Mucosa of stomach (tissue), 1 donor: ENCODE results near the gene DERA.
A peak's percentile ranks its signal among the peaks of the same experiment; 100 is the strongest.
"Not testable (repeated sequence)": the region's sequence is repeated elsewhere in the genome, so short reads cannot be mapped to it uniquely, and the experiment has no call there.

Source experiments
- H3K27me3 ChIP-seq: one replicate; pipeline ENCODE4 v1.7.0; 2013; ENCODE audit warnings: mild to moderate bottlenecking, low read length; ENCODE audit not compliant: control insufficient read depth, insufficient read depth
- H3K36me3 ChIP-seq: one replicate; pipeline ENCODE4 v1.7.0; 2013; ENCODE audit warnings: low read length; ENCODE audit not compliant: control insufficient read depth, insufficient read depth
- H3K4me1 ChIP-seq: one replicate; pipeline ENCODE4 v1.7.0; 2013; ENCODE audit warnings: mild to moderate bottlenecking, low read length; ENCODE audit not compliant: control insufficient read depth, insufficient read depth
- H3K4me3 ChIP-seq: one replicate; pipeline ENCODE4 v1.7.0; 2013; ENCODE audit warnings: low read length
- H3K9ac ChIP-seq: one replicate; pipeline ENCODE4 v1.7.0; 2013; ENCODE audit warnings: mild to moderate bottlenecking, low read length, moderate library complexity
- H3K9me3 ChIP-seq: one replicate; pipeline ENCODE4 v1.7.0; 2013; ENCODE audit warnings: mild to moderate bottlenecking, low read length, moderate library complexity; ENCODE audit not compliant: control insufficient read depth
- donor health status: Pancreatic carcinoma.

Gene DERA

DNA sequence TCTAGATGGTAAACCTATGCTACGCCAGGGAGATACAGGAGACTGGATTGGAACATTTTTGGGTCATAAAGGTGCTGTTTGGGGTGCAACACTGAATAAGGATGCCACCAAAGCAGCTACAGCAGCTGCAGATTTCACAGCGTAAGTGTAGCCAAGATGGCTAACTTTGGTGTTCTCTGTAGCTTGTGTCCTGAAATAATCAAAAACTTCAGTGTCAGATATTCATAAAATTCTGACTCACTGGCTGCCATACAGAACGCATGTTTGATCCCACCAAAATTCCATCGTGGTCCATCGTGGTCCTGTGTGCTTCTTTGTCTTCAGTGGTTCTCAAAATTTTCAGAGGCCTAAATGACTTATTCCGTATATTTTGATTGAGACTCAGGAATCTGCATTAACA is 27.6 kb upstream of the DERA start:
- peak overlapping the region; percentile 96 for H3K4me3 ChIP-seq
- no peaks in the 10 kb centered on the region for H3K27me3 ChIP-seq
- peaks cover 6% of the 10 kb centered on the region for H3K4me1 ChIP-seq
- H3K36me3 ChIP-seq = no peaks in the 10 kb centered on the region
- peak overlapping the region; percentile 98 for H3K9ac ChIP-seq
- no peaks in the 10 kb centered on the region for H3K9me3 ChIP-seq

DNA sequence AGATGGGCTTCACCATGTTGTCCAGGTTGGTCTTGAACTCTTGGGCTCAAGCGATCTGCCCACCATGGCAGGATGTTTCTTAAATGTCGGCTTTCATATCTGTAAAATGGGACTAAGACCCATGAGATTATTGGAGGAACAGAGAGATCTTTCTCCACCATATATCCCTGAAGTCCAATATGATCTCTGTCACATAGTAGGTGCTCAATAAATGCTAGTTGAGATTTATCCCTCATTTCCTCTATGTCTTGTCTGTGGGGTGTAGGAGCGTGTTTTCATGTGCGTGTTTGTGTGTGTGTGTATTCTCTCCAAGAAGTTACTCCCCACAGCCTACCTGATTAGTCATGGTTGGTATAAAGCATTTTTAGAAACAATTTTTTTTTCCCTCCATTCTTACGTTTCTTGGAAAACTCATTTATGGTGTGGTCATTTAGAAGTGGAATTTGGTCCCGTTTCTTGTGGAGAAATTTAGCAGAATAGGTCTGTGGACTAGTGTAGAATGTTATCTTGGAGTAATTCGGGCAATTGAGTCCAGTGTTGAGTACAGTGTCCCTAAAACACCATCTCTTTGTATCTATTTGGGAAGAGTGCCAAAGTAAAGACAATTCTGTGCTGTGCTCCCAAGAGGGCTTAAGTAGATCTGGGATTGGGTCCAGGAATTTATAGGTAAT is 24.6 kb upstream of the DERA start:
- no peaks in the 10 kb centered on the region for H3K9me3 ChIP-seq
- H3K4me1 ChIP-seq = peaks cover 6% of the 10 kb centered on the region
- no peak overlapping the region for H3K9ac ChIP-seq
- H3K36me3 ChIP-seq = no peaks in the 10 kb centered on the region
- H3K4me3 ChIP-seq = no peak overlapping the region
- no peaks in the 10 kb centered on the region for H3K27me3 ChIP-seq

DNA sequence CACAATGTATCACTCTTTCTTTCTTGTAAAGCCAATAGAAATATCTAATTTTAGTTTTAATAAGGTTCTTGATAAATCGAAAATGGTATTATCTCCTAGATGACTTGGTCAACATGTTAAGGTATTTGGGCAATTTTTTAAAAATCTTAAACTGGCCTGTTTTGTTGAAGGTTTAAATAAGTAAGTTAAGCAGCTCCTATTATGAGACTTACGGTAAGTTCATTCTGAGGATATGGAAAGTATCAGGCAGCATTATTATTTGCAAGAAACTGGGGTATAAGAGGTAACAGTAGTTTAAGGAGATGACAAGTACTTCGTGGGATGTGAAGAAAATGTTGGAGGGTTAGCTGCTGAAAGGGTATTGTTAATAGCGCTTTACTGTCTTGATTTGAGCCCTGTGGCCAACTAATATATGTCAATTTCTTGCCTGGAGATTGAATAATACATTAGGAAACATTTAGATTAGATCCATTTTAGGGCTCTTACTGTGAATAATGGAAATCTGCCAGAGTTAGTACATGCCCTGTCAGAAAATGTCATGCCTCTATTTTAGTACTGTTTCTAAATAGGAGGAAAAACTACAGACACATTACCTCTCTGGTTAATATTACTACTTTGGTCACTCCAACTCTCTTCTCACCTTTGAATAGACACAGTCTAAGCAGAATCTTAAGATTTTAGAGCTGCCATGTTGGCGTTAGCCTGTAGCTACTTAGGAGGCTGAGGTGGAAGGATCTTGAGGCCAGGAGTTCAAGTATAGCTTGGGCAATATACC is 23.9 kb upstream of the DERA start:
- Histone ChIP-seq H3K4me3 (no peak overlapping the region), H3K4me1 (peaks cover 6% of the 10 kb centered on the region), H3K9ac (no peak overlapping the region), H3K27me3 (no peaks in the 10 kb centered on the region), H3K9me3 (no peaks in the 10 kb centered on the region), H3K36me3 (no peaks in the 10 kb centered on the region)

DNA sequence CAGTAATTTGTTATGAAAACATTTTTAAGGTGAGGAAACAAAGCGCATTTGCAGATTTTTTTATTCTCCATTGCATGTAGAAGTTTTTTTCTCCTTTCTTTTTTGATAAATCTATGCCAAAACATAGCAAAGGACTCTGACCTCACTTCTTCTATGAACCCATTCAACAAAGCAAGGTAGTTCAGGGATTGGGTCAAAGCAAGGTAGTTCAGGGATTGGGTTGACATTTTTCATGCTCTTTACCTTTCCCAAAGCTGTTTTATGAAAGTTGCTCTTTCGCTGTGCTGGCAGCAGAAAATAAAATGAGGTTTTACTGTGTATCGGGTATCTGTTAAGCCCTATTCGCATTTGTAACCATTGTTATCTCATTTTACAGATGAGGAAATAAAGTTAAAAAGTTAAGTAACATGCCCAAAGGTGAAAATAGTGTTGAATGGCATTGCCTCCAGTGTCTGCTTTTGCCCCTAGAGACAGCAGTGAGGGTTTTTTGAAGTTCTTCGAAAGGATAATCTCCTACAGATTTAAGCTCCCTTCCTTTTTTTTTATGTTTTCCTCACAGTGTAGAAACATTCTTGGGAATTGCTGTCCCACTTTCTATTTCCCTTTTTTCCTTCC is 18.4 kb upstream of the DERA start:
- Histone ChIP-seq H3K36me3 (no peaks in the 10 kb centered on the region), H3K4me3 (no peak overlapping the region), H3K9me3 (no peaks in the 10 kb centered on the region), H3K9ac (no peak overlapping the region), H3K27me3 (no peaks in the 10 kb centered on the region), H3K4me1 (peaks cover 4% of the 10 kb centered on the region)

DNA sequence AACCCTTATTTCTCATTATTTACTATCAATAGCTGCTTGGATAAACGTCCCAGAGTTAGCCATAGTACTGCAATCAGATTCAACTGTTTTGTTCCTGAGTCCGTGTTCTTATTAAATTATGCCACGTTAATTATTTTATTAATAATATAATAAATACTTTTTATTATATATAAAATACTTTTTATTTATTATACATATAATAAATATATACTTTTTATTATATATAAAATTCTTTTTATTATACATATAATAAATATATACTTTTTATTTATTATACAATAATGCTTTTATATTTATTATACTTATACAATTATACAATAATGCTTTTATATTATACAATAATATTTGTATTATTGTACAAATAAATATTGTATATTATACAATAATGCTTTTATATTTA is 17.9 kb upstream of the DERA start:
- no peaks in the 10 kb centered on the region for H3K36me3 ChIP-seq
- H3K4me1 ChIP-seq = peaks cover 6% of the 10 kb centered on the region

DNA sequence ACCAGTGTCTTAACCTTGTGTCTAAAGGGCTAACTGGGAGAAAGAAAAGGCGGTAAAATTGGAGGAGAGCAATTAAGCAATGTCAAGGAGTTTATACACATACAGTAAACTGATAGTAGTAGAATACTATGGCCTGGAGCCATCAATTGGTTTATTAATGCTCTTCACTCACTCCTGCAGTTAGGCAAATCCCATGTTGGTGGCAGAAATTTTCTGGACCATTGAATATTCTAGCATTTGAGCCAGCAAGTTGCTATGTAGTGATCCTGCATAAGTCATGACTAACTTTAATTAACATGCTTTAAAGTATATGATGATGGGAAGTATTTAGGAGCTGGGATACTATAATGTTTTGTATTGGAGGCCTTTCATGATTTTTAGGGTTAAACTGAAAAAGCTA is 14.3 kb upstream of the DERA start:
- Histone ChIP-seq H3K9ac (no peak overlapping the region), H3K4me3 (no peak overlapping the region), H3K36me3 (no peaks in the 10 kb centered on the region), H3K9me3 (no peaks in the 10 kb centered on the region), H3K27me3 (no peaks in the 10 kb centered on the region), H3K4me1 (peaks cover 7% of the 10 kb centered on the region)

More for the DNA sequence above, 17.9 kb upstream of the DERA start:
- Histone ChIP-seq H3K9me3 (no peaks in the 10 kb centered on the region), H3K27me3 (no peaks in the 10 kb centered on the region), H3K9ac (no peak overlapping the region), H3K4me3 (no peak overlapping the region)

DNA sequence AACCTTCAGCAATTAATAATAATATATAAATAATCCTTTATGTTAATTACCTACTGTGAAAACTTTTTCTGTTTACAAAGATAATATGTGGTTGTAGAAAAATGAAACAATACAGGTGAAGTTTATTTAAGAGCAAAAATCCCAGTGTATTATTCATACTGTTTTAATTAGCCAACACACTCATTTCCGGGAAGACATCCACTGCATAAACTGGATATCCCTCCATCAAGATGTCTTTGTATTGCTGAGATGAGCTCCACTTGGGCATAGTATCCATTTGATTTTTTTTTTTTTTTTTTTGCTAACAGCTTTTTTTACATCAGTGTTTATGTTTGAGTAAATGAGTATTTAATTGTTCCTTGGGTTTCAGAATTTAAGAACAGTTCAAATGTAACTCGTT is 13.7 kb upstream of the DERA start:
- Histone ChIP-seq H3K27me3 (no peaks in the 10 kb centered on the region), H3K36me3 (no peaks in the 10 kb centered on the region), H3K4me3 (no peak overlapping the region), H3K9me3 (no peaks in the 10 kb centered on the region), H3K9ac (no peak overlapping the region), H3K4me1 (peaks cover 7% of the 10 kb centered on the region)

DNA sequence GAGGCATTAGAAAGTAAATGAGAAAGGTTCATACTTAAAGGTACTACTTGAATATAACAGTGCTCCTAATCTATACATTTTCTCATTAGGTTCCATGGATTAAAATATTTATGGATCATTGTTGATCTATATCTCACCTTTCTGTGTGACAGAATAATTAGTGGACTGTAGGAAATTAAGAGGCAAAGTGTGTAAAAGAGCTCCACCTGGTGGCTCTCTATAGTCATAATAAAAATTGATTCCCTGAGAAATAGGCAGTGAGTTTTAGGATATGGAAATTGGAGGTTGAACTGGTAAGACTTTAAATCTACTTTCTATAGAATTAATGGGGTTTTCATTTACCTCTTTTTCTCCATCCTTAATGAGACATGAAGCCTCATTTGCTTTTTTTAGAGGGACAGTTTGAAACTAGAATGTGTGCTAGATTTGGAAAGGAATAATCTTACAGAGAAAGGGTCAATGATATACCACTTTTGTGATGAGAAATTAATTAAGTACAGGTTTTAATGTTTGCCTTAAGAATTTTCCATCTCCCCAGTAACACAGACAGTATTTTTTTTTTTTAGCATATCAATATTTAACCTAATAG is 11.8 kb upstream of the DERA start:
- Histone ChIP-seq H3K4me3 (no peak overlapping the region), H3K36me3 (no peaks in the 10 kb centered on the region)

DNA sequence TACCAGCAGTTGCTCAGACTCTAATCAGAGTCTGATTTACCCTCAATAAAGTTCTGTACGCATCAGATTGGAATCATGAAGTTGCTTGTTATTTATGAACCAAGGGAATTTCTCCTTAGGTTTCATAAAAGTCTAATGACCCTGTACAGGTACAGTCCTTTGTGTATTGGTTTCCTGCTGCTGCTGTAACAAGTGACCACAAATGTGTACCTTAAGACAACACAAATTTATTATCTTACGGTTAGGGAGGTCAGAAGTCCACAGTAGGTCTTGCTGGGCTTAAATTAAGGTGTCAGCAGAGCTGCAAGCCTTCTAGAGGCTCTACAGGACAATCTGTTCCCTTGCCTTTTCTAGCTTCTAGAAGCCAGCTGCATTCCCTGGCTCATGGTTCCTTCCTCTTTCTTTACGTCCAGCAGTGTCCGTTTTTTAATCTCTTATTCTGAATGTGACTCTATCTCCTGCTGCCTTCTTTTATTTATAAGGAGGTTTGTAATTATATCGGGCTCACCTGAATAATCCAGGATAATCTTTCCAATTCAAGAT is 6.7 kb upstream of the DERA start:
- Histone ChIP-seq H3K27me3 (no peaks in the 10 kb centered on the region), H3K4me1 (no peaks in the 10 kb centered on the region), H3K9me3 (no peaks in the 10 kb centered on the region), H3K4me3 (no peak overlapping the region), H3K36me3 (no peaks in the 10 kb centered on the region), H3K9ac (no peak overlapping the region)

More for the DNA sequence above, 11.8 kb upstream of the DERA start:
- Histone ChIP-seq H3K4me1 (peaks cover 4% of the 10 kb centered on the region), H3K27me3 (no peaks in the 10 kb centered on the region), H3K9ac (no peak overlapping the region), H3K9me3 (no peaks in the 10 kb centered on the region)

DNA sequence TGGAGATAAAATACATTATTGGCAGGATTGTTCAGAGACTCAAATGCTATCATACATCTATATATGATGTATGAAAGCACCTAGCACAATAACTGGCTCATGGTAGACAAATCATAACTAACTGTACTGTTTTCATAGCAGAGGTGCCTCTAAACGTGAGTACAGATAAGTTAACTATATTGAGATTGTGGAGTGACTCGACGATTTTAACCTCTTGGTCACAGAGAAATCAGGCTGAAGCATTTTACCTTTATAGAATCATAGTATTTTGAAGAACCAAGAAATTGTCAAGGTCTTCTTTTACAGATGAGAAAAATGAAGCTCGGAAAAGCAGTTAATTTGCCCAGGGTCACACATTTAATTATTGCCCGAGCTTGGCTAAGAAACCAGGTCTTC is 666 bp upstream of the DERA start:
- Histone ChIP-seq H3K9ac (no peak overlapping the region), H3K4me1 (peaks cover 5% of the 10 kb centered on the region), H3K4me3 (no peak overlapping the region), H3K9me3 (no peaks in the 10 kb centered on the region), H3K36me3 (no peaks in the 10 kb centered on the region), H3K27me3 (no peaks in the 10 kb centered on the region)

DNA sequence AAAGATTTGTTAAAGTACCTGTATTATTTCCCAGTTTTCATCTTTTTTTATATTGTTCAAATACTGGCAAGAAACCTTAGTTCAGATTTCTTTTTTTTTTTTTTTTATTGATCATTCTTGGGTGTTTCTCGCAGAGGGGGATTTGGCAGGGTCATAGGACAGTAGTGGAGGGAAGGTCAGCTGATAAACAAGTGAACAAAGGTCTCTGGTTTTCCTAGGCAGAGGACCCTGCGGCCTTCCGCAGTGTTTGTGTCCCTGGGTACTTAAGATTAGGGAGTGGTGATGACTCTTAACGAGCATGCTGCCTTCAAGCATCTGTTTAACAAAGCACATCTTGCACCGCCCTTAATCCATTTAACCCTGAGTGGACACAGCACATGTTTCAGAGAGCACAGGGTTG is 799 bp downstream of the DERA start:
- Histone ChIP-seq H3K9ac (peak overlapping the region; percentile 92), H3K4me3 (peak overlapping the region; percentile 66)
- not testable (repeated sequence) for H3K9me3 ChIP-seq, H3K27me3 ChIP-seq, H3K4me1 ChIP-seq, H3K36me3 ChIP-seq

DNA sequence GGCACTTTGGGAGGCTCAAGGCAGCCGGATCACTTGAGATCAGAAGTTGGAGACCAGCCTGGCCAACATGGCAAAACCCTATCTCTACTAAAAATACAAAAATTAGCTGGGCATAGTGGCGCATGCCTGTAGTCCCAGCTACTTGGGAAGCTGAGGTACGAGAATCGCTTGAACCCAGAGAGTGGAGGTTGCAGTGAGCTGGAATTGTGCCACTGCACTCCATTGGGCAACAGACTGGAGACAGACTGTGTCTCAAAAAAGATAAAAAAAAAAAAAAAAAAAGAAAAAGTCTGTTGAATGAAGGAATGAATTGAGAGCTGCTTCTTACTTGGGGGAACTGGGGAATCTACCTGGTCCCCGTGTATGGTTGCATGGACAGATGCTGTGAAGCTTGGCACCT is 3.0 kb downstream of the DERA start:
- H3K4me3 ChIP-seq, H3K27me3 ChIP-seq, H3K36me3 ChIP-seq, H3K4me1 ChIP-seq, H3K9me3 ChIP-seq, H3K9ac ChIP-seq: not testable (repeated sequence)
